IMR-90 (cell line): ENCODE results near the gene STUM. TPM values are rescaled to one million over a fixed set of nuclear protein-coding genes. Genes with fewer than 3 reads are reported as not detected.

Experiments
- ATAC-seq: fragments of 200-7000 bp; cut with Tn5 transposase; 2 replicates; pipeline ENCODE4 v1.9.1; 2020; ENCODE audit warnings: low read depth, mild to moderate bottlenecking, moderate library complexity
- BruUV-seq: library from RNA; stranded (reverse); fragments of 400-500 nt; replicated peaks from 2 replicates; lab custom pipeline; 2021; lab: Mats Ljungman, UMichigan
- CTCF ChIA-PET: fragments of 300-600 bp; formaldehyde crosslinking; extraction: SDS; loops from one replicate; lab custom pipeline; 2021; ENCODE audit warnings: antibody characterized with exemption; lab: Yijun Ruan, JAX
- POLR2A ChIA-PET: fragments of 300-600 bp; sonication (Branson Sonifier 250); formaldehyde crosslinking; loops from one replicate; lab custom pipeline; 2022; ENCODE audit warnings: antibody characterized with exemption; ENCODE audit not compliant: unreplicated experiment; lab: Charles Lee
- DNase-seq: peaks from one replicate; pipeline ENCODE4 v3.0.0; 2013
- H2AFZ ChIP-seq: replicated peaks from 2 replicates; pipeline ENCODE3; 2013; ENCODE audit warnings: low read length, mild to moderate bottlenecking; ENCODE audit not compliant: poor library complexity
- H2AK5ac ChIP-seq: 2 replicates; pipeline ENCODE4 v1.6.1; 2013; ENCODE audit warnings: low read depth, low read length, inconsistent platforms
- H2AK9ac ChIP-seq: replicated peaks from 2 replicates; pipeline ENCODE3; 2013; ENCODE audit warnings: mild to moderate bottlenecking, low read depth, low read length, moderate library complexity; ENCODE audit not compliant: poor library complexity
- H2BK120ac ChIP-seq: 2 replicates; pipeline ENCODE4 v1.6.1; 2013; ENCODE audit warnings: low read depth, low read length, inconsistent platforms
- H2BK15ac ChIP-seq: 3 replicates; pipeline ENCODE4 v1.6.1; 2013; ENCODE audit warnings: low read depth, low read length, inconsistent platforms
- H2BK20ac ChIP-seq: 2 replicates; pipeline ENCODE4 v1.6.1; 2013; ENCODE audit warnings: low read depth, mild to moderate bottlenecking, inconsistent platforms, low read length, moderate library complexity
- H2BK5ac ChIP-seq: 2 replicates; pipeline ENCODE4 v1.6.1; 2013; ENCODE audit warnings: mild to moderate bottlenecking, low read depth, low read length, inconsistent platforms; ENCODE audit not compliant: poor library complexity, severe bottlenecking
- H3K14ac ChIP-seq: replicated peaks from 2 replicates; pipeline ENCODE4 v1.6.1; 2013; ENCODE audit warnings: low read depth, low read length, inconsistent platforms
- H3K18ac ChIP-seq: 2 replicates; pipeline ENCODE4 v1.6.1; 2013; ENCODE audit warnings: low read depth, low read length, control low read depth
- H3K23ac ChIP-seq: 2 replicates; pipeline ENCODE4 v1.6.1; 2013; ENCODE audit warnings: low read depth, low read length, inconsistent platforms
- H3K27ac ChIP-seq: 2 replicates; pipeline ENCODE4 v1.5.1; 2013; ENCODE audit warnings: mild to moderate bottlenecking, control low read depth, low read length; ENCODE audit not compliant: insufficient read depth
- H3K27me3 ChIP-seq: 2 replicates; pipeline ENCODE4 v1.6.1; 2013; ENCODE audit warnings: low read length; ENCODE audit not compliant: control insufficient read depth, insufficient read depth
- H3K36me3 ChIP-seq: 2 replicates; pipeline ENCODE4 v1.6.1; 2013; ENCODE audit warnings: low read length, mixed read lengths; ENCODE audit not compliant: control insufficient read depth, insufficient read depth
- H3K4ac ChIP-seq: 2 replicates; pipeline ENCODE4 v1.6.1; 2013; ENCODE audit warnings: low read depth, low read length, inconsistent platforms
- H3K4me1 ChIP-seq: 2 replicates; pipeline ENCODE4 v1.6.1; 2013; ENCODE audit warnings: low read length, mixed read lengths; ENCODE audit not compliant: control insufficient read depth, insufficient read depth
- H3K4me2 ChIP-seq: 2 replicates; pipeline ENCODE4 v1.6.1; 2013; ENCODE audit warnings: low read depth, mild to moderate bottlenecking, control low read depth, low read length, moderate library complexity
- H3K4me3 ChIP-seq: 2 replicates; pipeline ENCODE4 v1.5.1; 2013; ENCODE audit warnings: low read depth, mild to moderate bottlenecking, control low read depth, low read length, moderate library complexity; ENCODE audit not compliant: insufficient read depth
- H3K56ac ChIP-seq: 2 replicates; pipeline ENCODE4 v1.6.1; 2013; ENCODE audit warnings: low read length, inconsistent platforms; ENCODE audit not compliant: insufficient read depth; ENCODE audit errors: extremely low read depth
- H3K79me1 ChIP-seq, 2 experiments: 2 replicates each; pipeline ENCODE4 v1.6.1; 2013; ENCODE audit warnings: low read length in 2 of 2, inconsistent platforms in 1 of 2, low read depth in 1 of 2
- H3K9ac ChIP-seq: 2 replicates; pipeline ENCODE4 v1.6.1; 2013; ENCODE audit warnings: low read depth, low read length, control low read depth
- H3K9me1 ChIP-seq: 2 replicates; pipeline ENCODE4 v1.6.1; 2013; ENCODE audit warnings: low read length, inconsistent platforms; ENCODE audit not compliant: insufficient read depth
- H3K9me3 ChIP-seq: 2 replicates; pipeline ENCODE4 v1.6.1; 2013; ENCODE audit warnings: low read length; ENCODE audit not compliant: control insufficient read depth, insufficient read depth
- H4K20me1 ChIP-seq: 2 replicates; pipeline ENCODE4 v1.6.1; 2013; ENCODE audit warnings: low read length, inconsistent platforms; ENCODE audit not compliant: insufficient read depth
- H4K5ac ChIP-seq: 2 replicates; pipeline ENCODE4 v1.6.1; 2013; ENCODE audit warnings: mild to moderate bottlenecking, low read depth, low read length, control low read depth
- H4K8ac ChIP-seq, 2 experiments: 2 replicates each; pipeline ENCODE4 v1.6.1; 2013; ENCODE audit warnings: low read depth in 2 of 2, low read length in 2 of 2, control low read depth in 1 of 2, inconsistent platforms in 1 of 2
- H4K91ac ChIP-seq: 2 replicates; pipeline ENCODE4 v1.6.1; 2013; ENCODE audit warnings: low read depth, low read length, inconsistent platforms; ENCODE audit not compliant: insufficient read depth
- CEBPB ChIP-seq: IDR thresholded peaks from 2 replicates; pipeline ENCODE4 v1.6.1; 2012; ENCODE audit warnings: low read depth, low read length, improper control_type of control experiment
- CHD1 ChIP-seq: IDR thresholded peaks from 2 replicates; pipeline ENCODE4 v1.6.1; 2012; ENCODE audit warnings: low read depth, low read length, improper control_type of control experiment
- MAFK ChIP-seq: IDR thresholded peaks from 2 replicates; pipeline ENCODE4 v1.6.1; 2012; ENCODE audit warnings: low read depth, low read length, improper control_type of control experiment
- MAZ ChIP-seq: IDR thresholded peaks from 2 replicates; pipeline ENCODE4 v1.6.1; 2012; ENCODE audit warnings: low read depth, mild to moderate bottlenecking, low read length, improper control_type of control experiment, moderate library complexity, borderline replicate concordance
- MXI1 ChIP-seq: IDR thresholded peaks from 2 replicates; pipeline ENCODE4 v1.6.1; 2012; ENCODE audit warnings: low read depth, mild to moderate bottlenecking, low read length, moderate library complexity, borderline replicate concordance
- NFE2L2 ChIP-seq: fragments of 150-350 bp; IDR thresholded peaks from 2 replicates; pipeline ENCODE4 v1.6.1; 2016; ENCODE audit warnings: low read depth, mild to moderate bottlenecking, low read length
- POLR2A ChIP-seq: IDR thresholded peaks from 2 replicates; pipeline ENCODE4 v1.6.1; 2012; ENCODE audit warnings: mild to moderate bottlenecking, low read depth, low read length
- RAD21 ChIP-seq: IDR thresholded peaks from 2 replicates; pipeline ENCODE4 v1.6.1; 2012; ENCODE audit warnings: low read length, improper control_type of control experiment
- RCOR1 ChIP-seq: IDR thresholded peaks from 2 replicates; pipeline ENCODE4 v1.6.1; 2012; ENCODE audit warnings: mild to moderate bottlenecking, low read length, improper control_type of control experiment; ENCODE audit not compliant: insufficient replicate concordance
- RFX5 ChIP-seq: IDR thresholded peaks from 2 replicates; pipeline ENCODE4 v1.8.0; 2012; ENCODE audit warnings: low read depth, mild to moderate bottlenecking, low read length, moderate library complexity
- SMC3 ChIP-seq: fragments of 150-350 bp; IDR thresholded peaks from 2 replicates; pipeline ENCODE4 v1.6.1; 2016; ENCODE audit warnings: low read depth, mild to moderate bottlenecking, antibody characterized with exemption, low read length, moderate library complexity
- WGBS, 2 experiments: methylation state at CpG; one replicate each; pipeline versions ENCODE4 v1.1.5 to v1.1.7; 2013; ENCODE audit warnings: missing lambda C conversion rate in 2 of 2; ENCODE audit not compliant: insufficient read length in 1 of 2; ENCODE audit errors: extremely low coverage in 2 of 2; 5-methylcytosine and 5-hydroxymethylcytosine counted together
- dilution Hi-C: fragments of 300-500 bp; cut with HindIII; formaldehyde crosslinking; loops from one replicate; pipeline ENCODE4 v1.14.3; 2018; ENCODE audit warnings: low sequenced_read_pairs; ENCODE audit not compliant: unreplicated experiment
- in situ Hi-C: fragments of 300-500 bp; cut with MboI; formaldehyde crosslinking; loops from 3 replicates; pipeline ENCODE4 v1.14.3; 2019; ENCODE audit warnings: low sequenced_read_pairs, inconsistent platforms, mixed read lengths
- intact Hi-C: fragments of 100-400 bp; cut with micrococcal nuclease; formaldehyde crosslinking; loops from 2 replicates; pipeline ENCODE4 v1.10.0; 2022
- polyA plus RNA-seq, 3 experiments: library from polyadenylated mRNA; depleted of rRNA; stranded (reverse); fragments of >200 nt; gene quantifications; 2 replicates each; pipeline ENCODE4 v1.2.3, GENCODE V29; 2012; ENCODE audit warnings: low replicate concordance in 1 of 3
- total RNA-seq: library from RNA; depleted of rRNA; stranded (reverse); fragments of >200 nt; gene quantifications from 2 replicates; pipeline ENCODE4 v1.2.3, GENCODE V29; 2012
- TF ChIP-seq, protein P1 (sequence below): fragments of 150-350 bp; IDR thresholded peaks from 2 replicates; pipeline ENCODE4 v1.6.1; 2017; ENCODE audit warnings: mild to moderate bottlenecking, antibody characterized with exemption, low read length, low read depth
- TF ChIP-seq, protein P2 (sequence below): conservative IDR thresholded peaks from 2 replicates; pipeline ENCODE4 v1.5.1; 2012; ENCODE audit warnings: mild to moderate bottlenecking, low read depth, low read length, improper control_type of control experiment

STUM gene
- total and polyA plus RNA-seq, 2 of the 4 experiments (the other 2 are of a cell fraction): not detected

- Histone ChIP-seq H3K79me1 (no peaks in the 10 kb centered on the region), H2AK5ac (no peak overlapping the region), H3K36me3 (no peaks in the 10 kb centered on the region), H4K91ac (no peak overlapping the region), H3K9me3 (no peaks in the 10 kb centered on the region), H3K4me3 (no peak overlapping the region), H3K4me1 (no peaks in the 10 kb centered on the region), H3K9ac (no peak overlapping the region), H3K27ac (no peak overlapping the region), H3K27me3 (peaks cover 3% of the 10 kb centered on the region; the same call in 1 of the 2 replicates), H3K4me2 (no peak overlapping the region), H3K56ac (no peak overlapping the region), H3K9me1 (no peaks in the 10 kb centered on the region), H2AFZ (no peak overlapping the region), H4K5ac (no peak overlapping the region), H4K20me1 (no peaks in the 10 kb centered on the region), H2BK120ac (no peak overlapping the region), H2AK9ac (no peak overlapping the region), H3K4ac (no peak overlapping the region), H2BK20ac (no peak overlapping the region), H3K23ac (no peak overlapping the region), H3K18ac (no peak overlapping the region), H3K14ac (no peak overlapping the region), H4K8ac (no peak overlapping the region), H2BK5ac (no peak overlapping the region), H2BK15ac (no peak overlapping the region)
- POLR2A ChIA-PET: no interaction called here
- ATAC-seq (no peak), DNase-seq (no peak)
- WGBS, 2 experiments: no CpG with 5 or more reads among the region's 1 CpG
- dilution Hi-C loops: no loop called here
- in situ Hi-C loops: no loop called here
- intact Hi-C loops: no loop called here
- BruUV-seq: no TSS peak
- no peak for TF ChIP-seq RFX5
- no peak for TF ChIP-seq RAD21
- no peak for TF ChIP-seq RCOR1
- no peak for TF ChIP-seq POLR2A
- TF ChIP-seq SMC3: no peak
- no peak for TF ChIP-seq CEBPB
- no peak for TF ChIP-seq MXI1
- TF ChIP-seq, protein P1, sequence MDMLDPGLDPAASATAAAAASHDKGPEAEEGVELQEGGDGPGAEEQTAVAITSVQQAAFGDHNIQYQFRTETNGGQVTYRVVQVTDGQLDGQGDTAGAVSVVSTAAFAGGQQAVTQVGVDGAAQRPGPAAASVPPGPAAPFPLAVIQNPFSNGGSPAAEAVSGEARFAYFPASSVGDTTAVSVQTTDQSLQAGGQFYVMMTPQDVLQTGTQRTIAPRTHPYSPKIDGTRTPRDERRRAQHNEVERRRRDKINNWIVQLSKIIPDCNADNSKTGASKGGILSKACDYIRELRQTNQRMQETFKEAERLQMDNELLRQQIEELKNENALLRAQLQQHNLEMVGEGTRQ: no peak
- TF ChIP-seq MAFK: no peak
- TF ChIP-seq, protein P2, sequence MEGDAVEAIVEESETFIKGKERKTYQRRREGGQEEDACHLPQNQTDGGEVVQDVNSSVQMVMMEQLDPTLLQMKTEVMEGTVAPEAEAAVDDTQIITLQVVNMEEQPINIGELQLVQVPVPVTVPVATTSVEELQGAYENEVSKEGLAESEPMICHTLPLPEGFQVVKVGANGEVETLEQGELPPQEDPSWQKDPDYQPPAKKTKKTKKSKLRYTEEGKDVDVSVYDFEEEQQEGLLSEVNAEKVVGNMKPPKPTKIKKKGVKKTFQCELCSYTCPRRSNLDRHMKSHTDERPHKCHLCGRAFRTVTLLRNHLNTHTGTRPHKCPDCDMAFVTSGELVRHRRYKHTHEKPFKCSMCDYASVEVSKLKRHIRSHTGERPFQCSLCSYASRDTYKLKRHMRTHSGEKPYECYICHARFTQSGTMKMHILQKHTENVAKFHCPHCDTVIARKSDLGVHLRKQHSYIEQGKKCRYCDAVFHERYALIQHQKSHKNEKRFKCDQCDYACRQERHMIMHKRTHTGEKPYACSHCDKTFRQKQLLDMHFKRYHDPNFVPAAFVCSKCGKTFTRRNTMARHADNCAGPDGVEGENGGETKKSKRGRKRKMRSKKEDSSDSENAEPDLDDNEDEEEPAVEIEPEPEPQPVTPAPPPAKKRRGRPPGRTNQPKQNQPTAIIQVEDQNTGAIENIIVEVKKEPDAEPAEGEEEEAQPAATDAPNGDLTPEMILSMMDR: no peak
- TF ChIP-seq CHD1: no peak
- no peak for TF ChIP-seq NFE2L2
- no peak for TF ChIP-seq MAZ
- CTCF ChIA-PET: no interaction called here
Observed at GRCh38 chr1:226510453-226510852, 38.1 kb upstream of the STUM start.
